NT2/D1 (cell line): ENCODE data around the gene JUN.

ENCODE experiments used
- DNase-seq: peaks from one replicate; pipeline ENCODE4 v3.0.0-alpha.2; 2011; ENCODE audit warnings: low read depth, low spot score
- H3K27me3 ChIP-seq: 2 replicates; pipeline ENCODE4 v1.6.0; 2011; ENCODE audit warnings: mild to moderate bottlenecking; ENCODE audit not compliant: insufficient read length, insufficient read depth
- H3K36me3 ChIP-seq: 2 replicates; pipeline ENCODE4 v1.6.1; 2011; ENCODE audit warnings: mild to moderate bottlenecking, low read length, mixed read lengths; ENCODE audit not compliant: insufficient read depth, insufficient read length
- H3K4me1 ChIP-seq: 2 replicates; pipeline ENCODE4 v1.5.1; 2011; ENCODE audit not compliant: insufficient read depth, insufficient read length
- H3K4me3 ChIP-seq: 2 replicates; pipeline ENCODE4 v1.5.1; 2011; ENCODE audit warnings: low read depth; ENCODE audit not compliant: insufficient read length
- H3K9ac ChIP-seq: 2 replicates; pipeline ENCODE4 v1.6.0; 2011; ENCODE audit warnings: low read depth; ENCODE audit not compliant: insufficient read length
- H3K9me3 ChIP-seq: 2 replicates; pipeline ENCODE4 v1.5.1; 2011; ENCODE audit warnings: mild to moderate bottlenecking, low read length; ENCODE audit not compliant: insufficient read depth
- SUZ12 ChIP-seq: IDR thresholded peaks from 2 replicates; pipeline ENCODE4 v1.6.1; 2011; ENCODE audit not compliant: insufficient read length, insufficient read depth; ENCODE audit errors: extremely low read depth
- YY1 ChIP-seq: IDR thresholded peaks from 2 replicates; pipeline ENCODE4 v1.6.1; 2011; ENCODE audit not compliant: insufficient read length, insufficient read depth
- ZNF274 ChIP-seq: IDR thresholded peaks from 2 replicates; pipeline ENCODE4 v1.6.1; 2011; ENCODE audit warnings: mild to moderate bottlenecking, low read depth, low read length

JUN gene

DNA sequence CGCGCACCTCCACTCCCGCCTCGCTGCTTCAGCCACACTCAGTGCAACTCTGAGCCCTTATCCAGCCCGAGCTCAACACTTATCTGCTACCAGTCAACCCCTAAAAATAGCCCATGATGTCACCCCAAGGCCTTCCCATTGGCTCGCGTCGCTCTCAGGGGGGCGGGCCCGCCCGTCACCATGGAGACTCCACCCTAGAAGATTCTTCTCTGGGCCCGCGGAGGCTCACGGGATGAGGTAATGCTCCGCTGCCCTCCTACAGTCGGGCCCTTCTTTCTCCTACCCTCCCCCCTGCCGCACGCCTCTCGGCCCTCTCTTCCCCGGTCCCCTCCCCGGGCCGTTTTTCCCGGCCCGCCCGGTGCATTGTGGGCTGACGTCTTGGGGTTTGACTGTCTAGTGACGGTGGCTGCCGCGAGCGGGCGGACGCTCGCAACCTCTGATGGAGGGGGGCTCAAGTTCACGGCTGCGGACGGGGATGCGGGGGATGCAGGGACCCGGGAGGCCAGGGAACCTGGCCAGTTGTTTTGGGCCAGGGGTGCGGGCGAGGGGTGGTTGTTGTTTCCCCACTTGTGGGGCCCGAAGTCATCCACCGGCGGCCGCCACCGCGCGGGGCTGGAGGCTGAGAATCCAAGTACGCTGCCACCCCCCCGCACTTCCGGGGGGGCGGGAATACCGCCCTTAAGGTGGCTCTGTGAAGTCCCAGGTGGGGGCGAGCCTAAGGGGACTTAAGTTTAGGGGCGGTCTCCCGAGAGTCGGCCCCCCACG is at the start of gene JUN:
Gene JUN (minus strand): TSS at position 55 of the 765 bp plus-strand sequence. CDS start 977 bp downstream, outside the sequence.
- peaks cover 12% of the 10 kb centered on the region for H3K4me1 ChIP-seq
- peaks cover 2% of the 10 kb centered on the region for H3K27me3 ChIP-seq
- peaks cover 26% of the 10 kb centered on the region for H3K9me3 ChIP-seq
- peak within 1 kb of the TSS; percentile 94 for H3K4me3 ChIP-seq
- DNase-seq, result peak; percentile 100
- H3K36me3 ChIP-seq, result peaks cover 24% of the 10 kb centered on the region
- TF ChIP-seq ZNF274 (no peak), SUZ12 (no peak), YY1 (no peak)
- H3K9ac ChIP-seq, result peak within 1 kb of the TSS; percentile 98

DNA sequence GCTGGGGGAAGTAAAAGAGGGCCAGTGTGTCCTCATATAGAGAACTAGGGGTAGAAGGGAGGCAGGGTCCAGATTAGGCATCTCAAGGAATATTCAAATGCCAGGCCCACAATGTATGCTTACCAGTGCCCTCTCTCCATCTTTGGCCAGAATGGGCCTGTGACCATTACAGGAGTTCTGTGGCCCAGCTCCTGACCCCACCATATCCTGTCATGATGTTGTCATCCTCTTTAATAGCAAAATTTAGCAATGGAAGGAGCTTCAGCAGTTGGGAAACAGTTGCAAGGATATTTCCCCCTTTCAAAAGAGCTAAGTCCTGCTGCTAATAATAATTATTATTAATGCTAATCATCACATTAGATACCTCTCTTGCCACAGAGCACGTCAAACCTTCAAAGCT is 49.3 kb upstream of the JUN start:
- TF ChIP-seq ZNF274 (no peak), YY1 (no peak), SUZ12 (no peak)
- Histone ChIP-seq H3K4me3 (no peak overlapping the region), H3K36me3 (no peaks in the 10 kb centered on the region), H3K9me3 (peaks cover 5% of the 10 kb centered on the region), H3K27me3 (no peaks in the 10 kb centered on the region), H3K4me1 (no peaks in the 10 kb centered on the region), H3K9ac (no peak overlapping the region)
- no peak for DNase-seq

- DNase-seq, result no peak
- no peaks in the 10 kb centered on the region for H3K36me3 ChIP-seq
- no peaks in the 10 kb centered on the region for H3K4me1 ChIP-seq
- no peak overlapping the region for H3K4me3 ChIP-seq
- TF ChIP-seq SUZ12 (no peak), ZNF274 (no peak), YY1 (no peak)
- no peak overlapping the region for H3K9ac ChIP-seq
- H3K9me3 ChIP-seq, result peaks cover 24% of the 10 kb centered on the region
- H3K27me3 ChIP-seq, result no peaks in the 10 kb centered on the region
Measured at GRCh38 chr1:58830291-58830690, 46.4 kb upstream of the JUN start.

GRCh38 chr1:58829866-58830265 is 46.0 kb upstream of the JUN start:
- H3K9ac ChIP-seq, result no peak overlapping the region
- H3K4me1 ChIP-seq, result no peaks in the 10 kb centered on the region
- H3K4me3 ChIP-seq, result no peak overlapping the region
- H3K36me3 ChIP-seq, result no peaks in the 10 kb centered on the region
- TF ChIP-seq ZNF274 (no peak), YY1 (no peak), SUZ12 (no peak)
- H3K9me3 ChIP-seq, result peaks cover 24% of the 10 kb centered on the region
- H3K27me3 ChIP-seq, result no peaks in the 10 kb centered on the region
- DNase-seq, result no peak

DNA sequence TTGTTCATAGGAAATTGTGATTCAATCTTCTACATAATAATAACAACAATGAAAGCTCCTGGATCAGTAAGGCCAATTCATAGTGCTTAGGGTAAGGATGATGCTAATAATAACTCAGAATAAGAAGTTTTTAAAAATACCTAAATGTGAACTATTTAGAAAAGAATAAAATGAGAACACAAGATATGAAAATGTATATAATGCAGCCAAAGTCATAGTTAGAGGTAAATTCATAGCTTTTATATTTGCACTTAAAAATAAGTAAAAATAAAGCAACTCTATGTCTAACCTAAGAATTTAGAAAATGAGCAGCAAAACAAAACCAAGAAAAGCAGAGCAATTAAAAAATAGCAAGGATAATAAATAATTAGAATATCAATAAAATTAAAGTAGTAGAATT is 43.5 kb upstream of the JUN start:
- H3K4me3 ChIP-seq, result no peak overlapping the region
- no peaks in the 10 kb centered on the region for H3K27me3 ChIP-seq
- no peak for DNase-seq
- no peaks in the 10 kb centered on the region for H3K4me1 ChIP-seq
- H3K9ac ChIP-seq, result no peak overlapping the region
- H3K36me3 ChIP-seq, result no peaks in the 10 kb centered on the region
- H3K9me3 ChIP-seq, result peaks cover 24% of the 10 kb centered on the region
- TF ChIP-seq SUZ12, result no peak
- no peak for TF ChIP-seq YY1
- TF ChIP-seq ZNF274, result no peak

- TF ChIP-seq SUZ12 (no peak), YY1 (no peak), ZNF274 (no peak)
- H3K4me1 ChIP-seq, result no peaks in the 10 kb centered on the region
- no peaks in the 10 kb centered on the region for H3K36me3 ChIP-seq
- H3K9ac ChIP-seq, result no peak overlapping the region
- H3K9me3 ChIP-seq, result peaks cover 24% of the 10 kb centered on the region
- DNase-seq, result no peak
- H3K4me3 ChIP-seq, result no peak overlapping the region
- H3K27me3 ChIP-seq, result no peaks in the 10 kb centered on the region
Measured at GRCh38 chr1:58824753-58825389, 41.0 kb upstream of the JUN start.

DNA sequence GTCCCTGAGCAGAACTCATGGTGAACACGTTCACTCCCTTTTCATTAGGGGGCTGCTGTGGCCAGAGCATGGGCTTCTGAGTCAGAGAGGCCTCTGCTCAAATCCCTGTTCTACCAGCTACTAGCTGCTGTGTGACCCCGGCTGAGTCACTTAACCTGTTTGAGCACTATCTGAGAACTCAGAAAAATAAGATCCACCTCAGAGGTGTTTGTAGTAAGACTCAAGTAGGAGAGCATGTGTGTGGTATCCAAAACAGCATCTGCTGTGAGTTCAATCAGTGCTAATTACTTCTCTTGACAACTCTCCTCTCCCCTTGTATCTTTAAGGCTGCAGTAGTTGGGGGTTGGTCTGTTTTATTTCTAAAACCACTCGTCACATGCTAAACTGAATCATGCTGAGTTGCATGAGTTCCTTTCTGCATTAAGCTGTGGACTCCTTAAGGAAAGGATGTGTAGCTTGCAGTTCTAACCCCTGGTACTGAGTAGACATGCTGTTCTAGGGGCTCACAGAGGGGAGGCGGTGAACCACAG is 39.7 kb upstream of the JUN start:
- Histone ChIP-seq H3K9ac (no peak overlapping the region), H3K9me3 (peaks cover 23% of the 10 kb centered on the region), H3K36me3 (no peaks in the 10 kb centered on the region), H3K27me3 (no peaks in the 10 kb centered on the region), H3K4me1 (no peaks in the 10 kb centered on the region), H3K4me3 (no peak overlapping the region)
- TF ChIP-seq YY1 (no peak), SUZ12 (no peak), ZNF274 (no peak)
- no peak for DNase-seq
